Muscle of leg (tissue), 11 donors: Measurements from ENCODE around the gene PLEKHA5. TPM values are rescaled to one million over a fixed set of nuclear protein-coding genes. Genes with fewer than 3 reads are reported as not detected.

ENCODE experiments used
- DNase-seq: peaks from one replicate; pipeline ENCODE4 v3.0.0; 2013
- H3K27ac ChIP-seq: one replicate; pipeline ENCODE4 v1.5.1; 2013; ENCODE audit warnings: mild to moderate bottlenecking, low read length, control low read depth
- H3K27me3 ChIP-seq: one replicate; pipeline ENCODE4 v1.6.1; 2013; ENCODE audit warnings: low read length; ENCODE audit not compliant: control insufficient read depth, insufficient read depth
- H3K36me3 ChIP-seq: one replicate; pipeline ENCODE4 v1.6.1; 2013; ENCODE audit warnings: low read length; ENCODE audit not compliant: control insufficient read depth, insufficient read depth
- H3K4me1 ChIP-seq: one replicate; pipeline ENCODE4 v1.6.1; 2013; ENCODE audit warnings: low read length; ENCODE audit not compliant: control insufficient read depth, insufficient read depth
- H3K4me3 ChIP-seq: one replicate; pipeline ENCODE4 v1.5.1; 2013; ENCODE audit warnings: low read length, control low read depth
- H3K9me3 ChIP-seq: replicated peaks from 2 replicates; pipeline ENCODE4 v1.6.1; 2013; ENCODE audit warnings: low read depth, low read length; ENCODE audit not compliant: control insufficient read depth
- WGBS: methylation state at CpG from one replicate; pipeline ENCODE4 v1.1.5; 2013; ENCODE audit warnings: missing lambda C conversion rate; ENCODE audit not compliant: insufficient coverage; 5-methylcytosine and 5-hydroxymethylcytosine counted together
- polyA plus RNA-seq, 8 donors: library from polyadenylated mRNA; unstranded; fragments of 120-200 nt; gene quantifications; one replicate each; pipeline versions ENCODE4 v1.2.1 to v1.2.3, GENCODE V29; 2013; ENCODE audit warnings: inconsistent platforms in 1 of 8, low replicate concordance in 1 of 8; ENCODE audit not compliant: insufficient read length in 8 of 8, insufficient read depth in 1 of 8
- total RNA-seq: library from RNA; stranded (reverse); fragments of 120-200 nt; gene quantifications from one replicate; pipeline ENCODE4 v1.2.4, GENCODE V29; 2013

Gene PLEKHA5
- total and polyA plus RNA-seq, 9 donors: 13.2 to 24.6 (median 17.1) TPM

DNA sequence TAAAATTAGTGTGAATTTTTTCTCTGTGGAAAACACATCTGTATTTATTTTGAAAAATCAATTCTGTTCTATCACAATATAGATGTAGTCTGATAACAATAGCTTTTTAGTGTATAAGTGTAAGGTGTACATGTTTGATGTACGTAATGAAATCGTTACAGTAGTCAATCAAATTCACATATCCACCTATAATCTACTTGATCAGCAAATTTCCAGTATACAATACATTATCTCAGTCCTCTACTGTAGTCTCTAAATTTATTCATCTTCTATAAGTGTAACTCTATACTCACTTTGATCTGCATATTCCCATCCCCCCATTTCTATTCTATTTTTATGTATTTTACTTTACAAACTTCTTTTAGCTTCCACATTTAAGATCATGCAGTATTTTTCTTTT lies 13.0 kb downstream of the PLEKHA5 start:
- Histone ChIP-seq H3K9me3 (no peaks in the 10 kb centered on the region), H3K36me3 (peaks cover 3% of the 10 kb centered on the region), H3K27ac (no peak overlapping the region), H3K27me3 (no peaks in the 10 kb centered on the region), H3K4me1 (no peaks in the 10 kb centered on the region), H3K4me3 (no peak overlapping the region)
- DNase-seq: no peak
- no CpG with 5 or more reads among the region's 2 CpGs for WGBS

DNA sequence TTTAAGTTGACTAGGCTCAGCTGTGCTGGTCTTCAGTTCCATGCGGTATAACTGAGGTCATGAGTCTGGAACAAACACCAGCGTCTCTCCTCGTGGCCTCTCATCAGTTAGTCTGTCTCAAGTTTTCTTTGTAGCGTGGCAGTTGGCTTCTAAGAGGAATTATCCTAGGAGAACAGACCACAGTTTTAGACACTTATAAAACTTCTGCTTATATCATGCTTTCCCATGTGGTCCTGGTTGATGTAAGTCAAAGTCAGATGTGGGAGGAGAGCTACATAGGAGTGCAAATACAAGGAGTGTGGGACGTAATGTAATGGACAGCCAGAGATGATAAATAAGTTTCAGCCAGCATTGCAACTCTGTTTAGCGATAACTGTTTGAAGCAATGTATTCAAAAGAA lies 14.8 kb downstream of the PLEKHA5 start:
- no peaks in the 10 kb centered on the region for H3K27me3 ChIP-seq
- H3K36me3 ChIP-seq: peaks cover 3% of the 10 kb centered on the region
- 82% methylated on average over 3 of the region's 6 CpGs for WGBS
- H3K27ac ChIP-seq: no peak overlapping the region
- no peaks in the 10 kb centered on the region for H3K9me3 ChIP-seq
- H3K4me1 ChIP-seq: no peaks in the 10 kb centered on the region
- no peak for DNase-seq
- H3K4me3 ChIP-seq: no peak overlapping the region

DNA sequence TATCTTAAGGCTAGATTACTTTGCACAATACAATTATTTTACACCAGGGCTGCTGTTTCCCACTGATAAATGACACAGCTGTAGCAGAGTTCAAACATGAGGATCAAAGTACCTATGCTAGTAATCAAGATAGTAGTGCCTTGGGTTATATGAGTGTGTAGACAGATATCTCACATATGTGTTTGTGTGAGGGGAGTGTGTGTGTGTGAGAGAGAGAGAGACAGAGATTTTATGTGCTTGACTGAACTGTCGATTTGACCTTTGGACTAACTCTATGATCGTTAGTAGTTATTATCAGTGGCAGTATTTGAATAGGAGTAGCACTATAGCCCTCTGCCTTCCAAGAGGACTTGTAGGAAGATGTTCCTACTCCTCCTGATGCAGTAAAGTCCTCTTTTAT lies 15.5 kb downstream of the PLEKHA5 start:
- Histone ChIP-seq H3K4me1 (no peaks in the 10 kb centered on the region), H3K27me3 (no peaks in the 10 kb centered on the region), H3K4me3 (no peak overlapping the region), H3K27ac (no peak overlapping the region), H3K9me3 (no peaks in the 10 kb centered on the region), H3K36me3 (peaks cover 6% of the 10 kb centered on the region)
- no peak for DNase-seq
- 80% methylated on average over 1 of the region's 2 CpGs for WGBS

GRCh38 chr12:19148860-19149259 lies 19.3 kb downstream of the PLEKHA5 start:
- Histone ChIP-seq H3K4me3 (no peak overlapping the region), H3K36me3 (peaks cover 7% of the 10 kb centered on the region), H3K27ac (no peak overlapping the region), H3K4me1 (no peaks in the 10 kb centered on the region), H3K27me3 (no peaks in the 10 kb centered on the region), H3K9me3 (no peaks in the 10 kb centered on the region)
- DNase-seq: no peak

GRCh38 chr12:19150273-19150900 lies 20.9 kb downstream of the PLEKHA5 start:
- Histone ChIP-seq H3K27ac (no peak overlapping the region), H3K4me1 (no peaks in the 10 kb centered on the region)
- peak; percentile 14 for DNase-seq

DNA sequence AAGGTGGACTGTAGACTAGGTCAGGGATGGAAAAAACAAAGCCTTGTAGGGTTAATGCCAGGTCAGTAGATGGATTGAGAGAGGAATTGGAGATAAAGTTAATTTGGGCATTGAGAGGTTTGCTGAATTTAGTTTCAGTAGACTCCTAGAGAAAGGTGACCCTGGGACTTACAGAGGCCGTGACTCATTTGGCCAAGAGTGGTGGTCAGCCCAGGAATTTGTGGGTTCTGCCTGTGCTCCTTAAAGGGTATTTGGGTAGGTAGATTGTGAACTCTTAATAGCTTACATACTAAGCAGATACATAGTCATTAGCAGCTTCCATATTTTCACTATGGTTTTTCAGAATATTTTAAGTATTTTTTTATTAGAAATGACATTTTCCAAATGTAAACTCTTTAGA lies 21.8 kb downstream of the PLEKHA5 start:
- DNase-seq: no peak
- Histone ChIP-seq H3K4me3 (no peak overlapping the region), H3K27ac (no peak overlapping the region), H3K36me3 (peaks cover 7% of the 10 kb centered on the region), H3K4me1 (no peaks in the 10 kb centered on the region), H3K27me3 (no peaks in the 10 kb centered on the region), H3K9me3 (no peaks in the 10 kb centered on the region)
- 83% methylated on average over 1 of the region's 1 CpG for WGBS

More at GRCh38 chr12:19150273-19150900, 20.9 kb downstream of the PLEKHA5 start:
- Histone ChIP-seq H3K27me3 (no peaks in the 10 kb centered on the region), H3K4me3 (no peak overlapping the region), H3K36me3 (peaks cover 7% of the 10 kb centered on the region), H3K9me3 (no peaks in the 10 kb centered on the region)
- 79% methylated on average over 1 of the region's 2 CpGs for WGBS

DNA sequence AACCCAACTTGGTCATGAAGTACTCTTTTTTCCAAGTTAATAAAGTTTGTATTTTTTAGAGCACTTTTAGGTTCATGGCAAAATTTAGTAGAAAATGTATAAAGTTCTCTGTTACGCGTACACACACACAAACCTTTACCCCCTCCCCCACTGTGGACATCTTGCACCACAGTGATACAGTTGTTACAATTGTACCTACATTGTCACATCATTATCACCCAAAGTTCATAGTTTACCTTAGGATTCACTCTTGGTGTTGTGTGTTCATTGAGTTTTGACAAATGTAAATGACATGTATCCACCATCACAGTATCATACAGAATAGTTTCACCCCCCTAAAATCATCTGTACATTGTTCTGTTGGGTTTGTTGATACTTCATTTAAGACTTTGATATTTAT lies 23.9 kb downstream of the PLEKHA5 start:
- H3K36me3 ChIP-seq: peaks cover 7% of the 10 kb centered on the region
- H3K9me3 ChIP-seq: no peaks in the 10 kb centered on the region
- no peak for DNase-seq
- WGBS: no CpG with 5 or more reads among the region's 2 CpGs
- no peak overlapping the region for H3K27ac ChIP-seq
- H3K4me1 ChIP-seq: no peaks in the 10 kb centered on the region
- no peaks in the 10 kb centered on the region for H3K27me3 ChIP-seq
- H3K4me3 ChIP-seq: no peak overlapping the region

- no peak overlapping the region for H3K4me3 ChIP-seq
- H3K27ac ChIP-seq: no peak overlapping the region
- no peaks in the 10 kb centered on the region for H3K9me3 ChIP-seq
- H3K36me3 ChIP-seq: peaks cover 4% of the 10 kb centered on the region
- no CpG with 5 or more reads among the region's 2 CpGs for WGBS
- no peak for DNase-seq
- no peaks in the 10 kb centered on the region for H3K27me3 ChIP-seq
- H3K4me1 ChIP-seq: no peaks in the 10 kb centered on the region
Observed at GRCh38 chr12:19154686-19155085, 25.2 kb downstream of the PLEKHA5 start.

GRCh38 chr12:19155981-19156734 lies 26.6 kb downstream of the PLEKHA5 start:
- Histone ChIP-seq H3K4me1 (no peaks in the 10 kb centered on the region), H3K4me3 (no peak overlapping the region), H3K9me3 (no peaks in the 10 kb centered on the region), H3K27me3 (no peaks in the 10 kb centered on the region), H3K36me3 (no peaks in the 10 kb centered on the region), H3K27ac (no peak overlapping the region)
- no CpG with 5 or more reads among the region's 5 CpGs for WGBS
- no peak for DNase-seq

GRCh38 chr12:19158923-19159322 lies 29.4 kb downstream of the PLEKHA5 start:
- no peaks in the 10 kb centered on the region for H3K36me3 ChIP-seq
- no peaks in the 10 kb centered on the region for H3K27me3 ChIP-seq
- no CpG with 5 or more reads among the region's 1 CpG for WGBS
- no peaks in the 10 kb centered on the region for H3K9me3 ChIP-seq
- no peak overlapping the region for H3K4me3 ChIP-seq
- H3K4me1 ChIP-seq: no peaks in the 10 kb centered on the region
- H3K27ac ChIP-seq: no peak overlapping the region
- DNase-seq: peak; percentile 47
